Measurements from ENCODE around the gene AGAP5. TPM values are rescaled to one million over a fixed set of nuclear protein-coding genes. Genes with fewer than 3 reads are reported as not detected.

AGAP5 gene
- total RNA-seq, 1 donor from 2014 or later, result 1.8 TPM

- DNase-seq (ENCODE audit: low read depth in 2 of 2), result no peak
Measured at GRCh38 chr10:73655990-73656298, 42.0 kb downstream of the AGAP5 start, which contains the start of gene SYNPO2L. Gene SYNPO2L, minus strand, starts transcription at chr10:73656029. Its CDS starts 107 bp downstream, at chr10:73655922.

DNA sequence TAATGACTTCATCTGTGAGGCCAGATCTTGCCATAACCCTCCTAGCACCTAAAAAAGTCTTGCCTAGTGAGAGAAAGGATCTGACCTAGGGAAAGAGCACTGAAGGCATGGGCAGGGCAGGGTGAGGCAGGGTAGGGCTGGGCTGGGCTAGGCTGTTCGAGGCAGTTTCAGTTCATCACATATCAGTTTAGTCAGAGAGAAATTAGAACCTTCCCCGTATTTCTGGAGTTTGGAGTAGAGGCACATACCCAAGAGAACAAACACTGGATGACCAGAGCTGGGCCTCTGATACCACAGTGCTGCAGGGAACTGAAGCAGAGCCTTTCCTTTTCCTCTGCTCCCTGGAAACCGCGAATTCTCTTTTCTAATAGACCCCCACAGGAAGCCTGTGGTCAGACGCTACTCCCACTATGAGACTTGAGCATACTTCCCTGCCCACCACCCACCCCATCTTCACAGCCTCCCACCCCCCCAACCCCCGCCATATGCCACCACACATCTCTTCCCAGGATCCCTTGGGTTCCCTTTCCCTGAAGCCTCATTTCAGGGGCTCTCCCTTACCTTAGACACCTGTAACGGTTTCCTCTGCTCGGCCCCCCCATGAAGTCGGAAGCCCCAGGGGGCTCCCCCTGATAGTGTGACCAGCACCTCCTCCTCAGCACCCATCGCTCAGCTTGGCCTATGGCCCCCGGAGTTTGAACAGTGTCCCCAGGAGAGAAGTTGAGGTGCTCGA lies 42.5 kb downstream of the AGAP5 start:
- no peak for DNase-seq (ENCODE audit: low read depth in 2 of 2)

DNA sequence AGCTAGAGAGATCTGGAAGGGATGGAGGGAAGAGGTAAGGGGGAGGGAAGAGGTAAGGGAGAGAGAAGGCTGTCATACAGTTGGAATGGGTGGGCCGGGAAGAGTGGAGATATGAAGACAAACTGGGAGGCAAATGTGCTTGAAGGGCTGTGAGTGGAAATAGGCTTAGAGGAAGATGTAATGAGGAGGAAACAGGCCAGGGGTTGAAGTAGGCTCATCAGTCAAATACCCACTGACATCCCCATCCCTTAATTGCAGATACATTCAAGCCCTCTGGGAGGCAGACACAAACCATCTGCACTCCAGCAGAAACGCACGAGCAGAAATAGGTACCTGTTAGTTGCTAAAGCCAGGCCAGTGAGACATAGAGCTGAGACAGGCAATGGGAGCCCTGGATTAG lies 44.2 kb downstream of the AGAP5 start:
- DNase-seq (ENCODE audit: low read depth in 2 of 2), result peak; percentile 44 to 59

GRCh38 chr10:73653195-73653594 lies 44.7 kb downstream of the AGAP5 start:
- no peak for DNase-seq (ENCODE audit: low read depth in 2 of 2)

DNA sequence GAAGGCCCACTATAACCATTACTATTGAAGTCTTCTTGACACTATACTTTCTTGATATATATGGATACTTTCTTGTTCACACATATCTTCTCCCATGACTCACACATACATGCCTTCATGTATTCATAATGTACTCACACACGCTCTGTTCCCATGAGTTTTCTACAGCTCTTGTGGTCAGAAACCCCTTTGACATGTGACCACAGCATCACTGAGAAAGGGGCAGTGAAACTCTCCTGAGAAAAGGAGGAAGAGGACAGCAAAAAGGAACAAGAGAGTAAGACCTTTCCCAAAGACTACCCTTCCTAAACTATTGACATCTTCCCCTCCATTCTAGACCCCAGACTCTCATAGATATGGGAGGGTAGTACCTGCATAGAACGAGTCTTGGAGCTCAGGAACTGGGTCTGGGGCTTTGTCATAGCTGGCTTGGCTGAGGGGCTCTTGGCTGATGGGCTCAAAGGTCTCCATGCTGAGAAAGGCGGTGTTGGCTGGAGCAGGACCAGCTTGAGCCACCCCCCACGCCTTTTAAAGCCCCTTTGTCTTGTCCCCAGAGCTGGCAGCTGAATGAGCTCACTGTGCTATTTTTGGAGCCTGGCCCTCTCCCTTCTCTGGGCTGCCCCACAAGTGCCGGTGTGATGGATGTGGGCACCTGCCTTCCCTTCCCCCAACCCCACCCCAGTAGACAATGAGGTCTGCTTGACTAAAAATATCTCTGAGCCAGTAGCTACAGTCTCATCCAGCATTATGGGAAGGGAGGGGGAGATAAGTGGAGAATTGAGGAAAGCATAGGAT lies 47.2 kb downstream of the AGAP5 start:
- DNase-seq (ENCODE audit: low read depth in 2 of 2), result no peak

- no peak for DNase-seq (ENCODE audit: low read depth in 2 of 2)
Measured at GRCh38 chr10:73649876-73650536, 47.9 kb downstream of the AGAP5 start.

- DNase-seq (ENCODE audit: low read depth in 2 of 2), result no peak
Measured at GRCh38 chr10:73648975-73649829, 48.7 kb downstream of the AGAP5 start.

DNA sequence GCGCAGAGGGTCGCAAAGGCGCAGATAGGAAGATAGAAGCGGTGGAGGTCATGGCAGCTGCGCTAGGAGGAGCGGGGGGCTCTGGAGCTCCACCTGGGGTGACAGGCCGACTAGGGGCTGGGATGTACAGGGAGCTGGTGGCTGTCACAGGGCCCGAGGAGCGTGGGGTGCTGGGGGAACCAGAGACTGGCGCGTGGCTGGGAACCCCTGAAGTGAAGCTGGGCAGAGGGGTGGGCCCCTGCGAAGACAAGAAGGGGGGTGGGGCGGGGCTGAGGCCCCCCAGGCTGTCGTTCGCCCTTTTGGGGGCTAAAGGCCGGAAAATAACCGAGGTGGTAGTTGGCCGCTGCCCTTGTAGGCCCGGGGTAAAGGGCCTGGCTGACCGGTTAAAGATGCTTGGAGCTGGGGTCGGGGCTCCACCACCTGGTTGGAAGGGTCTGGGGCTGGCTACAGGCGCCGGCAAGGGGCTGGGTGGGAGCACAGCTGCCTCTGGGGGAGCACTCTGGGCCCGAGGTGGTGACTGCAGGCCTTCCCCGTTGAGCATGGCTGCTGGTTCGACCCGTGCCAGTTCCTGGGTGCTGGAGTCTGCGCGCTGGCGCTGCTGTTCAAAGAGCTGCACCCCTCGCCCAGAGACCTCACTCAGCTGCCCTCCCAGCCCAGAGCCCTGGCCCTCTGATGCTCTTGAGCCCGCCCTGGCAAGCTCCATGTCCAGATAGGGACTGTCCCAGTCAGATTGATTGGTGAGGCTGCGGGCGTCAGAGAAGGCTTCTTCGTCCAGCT lies 49.8 kb downstream of the AGAP5 start:
- DNase-seq (ENCODE audit: low read depth in 2 of 2), result no peak

GRCh38 chr10:73647211-73647874 lies 50.6 kb downstream of the AGAP5 start:
- DNase-seq (ENCODE audit: low read depth in 2 of 2), result peak; percentile 40 to 43

GRCh38 chr10:73646598-73647041 lies 51.3 kb downstream of the AGAP5 start:
- DNase-seq (ENCODE audit: low read depth in 2 of 2), result no peak

DNA sequence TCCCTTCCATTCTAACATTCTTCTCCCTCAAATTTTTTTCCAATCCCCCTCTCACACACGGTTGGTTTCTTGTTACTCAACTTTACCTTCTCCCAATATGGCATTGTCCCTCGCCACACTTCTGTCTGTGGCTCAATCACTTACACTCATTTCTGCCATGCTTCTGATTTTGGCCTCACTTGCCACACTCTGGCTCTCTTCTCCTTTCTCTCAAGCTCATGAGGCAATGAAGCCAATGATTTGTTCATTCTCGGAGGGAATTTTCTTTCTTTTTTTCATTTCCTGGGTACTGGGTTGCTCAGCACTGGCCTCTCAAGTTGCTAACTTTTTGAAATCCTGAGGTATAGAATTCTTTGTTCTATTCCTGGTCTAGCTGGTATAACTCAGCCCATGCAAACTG lies 52.7 kb downstream of the AGAP5 start:
- no peak for DNase-seq (ENCODE audit: low read depth in 2 of 2)

GRCh38 chr10:73644767-73645166 lies 53.1 kb downstream of the AGAP5 start:
- DNase-seq (ENCODE audit: low read depth in 2 of 2), result no peak

- peak; percentile 70 to 72 for DNase-seq (ENCODE audit: low read depth in 2 of 2)
Measured at GRCh38 chr10:73644015-73644743, 53.7 kb downstream of the AGAP5 start.

DNA sequence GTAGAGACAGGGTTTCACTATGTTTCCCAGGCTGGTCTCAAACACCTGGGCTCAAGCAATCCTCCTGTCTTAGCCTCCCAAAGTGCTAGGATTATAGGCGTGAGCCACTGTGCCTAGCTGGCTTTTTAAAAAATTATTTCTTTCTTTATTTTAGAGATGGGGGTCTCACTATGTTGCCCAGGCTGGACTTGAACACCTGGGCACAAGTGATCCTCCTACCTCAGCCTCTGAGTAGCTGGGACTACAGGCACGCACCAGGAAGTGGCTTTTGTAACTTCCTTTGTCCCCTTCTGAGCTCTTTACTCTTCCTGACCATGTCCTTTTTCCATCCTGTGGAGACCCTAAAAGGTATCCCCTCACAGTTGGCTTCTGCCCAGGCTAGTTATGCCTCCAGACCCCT lies 54.5 kb downstream of the AGAP5 start:
- DNase-seq (ENCODE audit: low read depth in 2 of 2), result no peak

DNA sequence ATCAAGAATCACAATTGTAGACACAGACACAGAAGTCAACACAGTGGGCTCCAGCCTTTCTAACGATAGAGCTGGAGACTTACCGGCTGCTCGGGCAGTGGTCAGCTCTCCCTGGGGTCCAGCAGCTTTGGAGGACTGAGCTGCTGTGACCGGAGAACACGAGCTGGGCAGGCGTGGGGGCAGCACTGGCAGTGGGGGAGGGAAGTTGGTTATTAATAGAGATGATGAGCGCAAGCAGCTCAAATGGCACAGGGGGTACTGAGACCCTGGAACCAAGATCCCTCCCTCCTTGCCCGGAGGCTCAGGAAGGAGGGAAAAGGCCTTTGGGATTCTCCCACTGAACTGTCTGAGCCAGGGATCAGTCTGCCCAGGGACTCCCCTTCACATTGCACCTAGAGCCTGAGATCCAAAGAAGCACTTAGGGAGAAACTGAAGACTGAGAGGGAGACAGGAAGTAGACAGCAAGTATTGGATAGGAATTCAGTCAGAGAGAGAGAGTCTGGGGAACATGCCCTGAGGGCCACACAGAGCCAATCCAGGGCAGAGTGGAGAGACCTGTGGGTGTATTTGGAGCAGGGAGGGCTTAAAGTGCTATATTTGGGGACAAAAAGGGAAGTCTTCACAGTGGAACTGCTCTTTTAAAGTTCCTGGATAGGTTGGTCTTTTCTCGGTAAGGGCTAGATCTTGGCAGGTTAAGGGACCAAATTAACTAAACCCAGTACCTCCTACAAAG lies 56.4 kb downstream of the AGAP5 start, which contains the start of gene MYOZ1:
Gene MYOZ1 (minus strand): TSS at position 147 of the 733 bp plus-strand sequence. CDS start 1,457 bp downstream, outside the sequence.
- DNase-seq (ENCODE audit: low read depth in 2 of 2), result no peak

- no peak for DNase-seq (ENCODE audit: low read depth in 2 of 2)
Measured at GRCh38 chr10:73639286-73639685, 58.6 kb downstream of the AGAP5 start.

DNA sequence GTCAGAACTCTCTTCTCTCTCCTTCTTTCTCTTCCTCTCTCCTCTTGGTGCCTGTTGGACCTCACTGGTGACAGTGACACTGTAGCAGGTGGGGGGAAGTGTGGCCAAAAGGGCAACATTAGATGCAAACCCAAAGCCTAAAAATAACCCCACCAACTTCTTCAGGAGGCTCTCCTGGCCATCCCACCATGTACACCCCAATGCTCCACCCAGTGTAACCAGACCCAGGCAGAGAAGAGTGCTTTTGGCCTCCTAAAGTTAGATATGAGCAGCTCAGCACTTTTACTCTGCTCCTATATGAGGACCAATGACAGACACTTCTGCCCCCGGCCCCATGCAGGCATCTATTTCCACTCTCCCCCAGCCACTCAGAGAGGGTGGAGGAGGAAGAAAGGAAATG lies 62.1 kb downstream of the AGAP5 start:
- DNase-seq (ENCODE audit: low read depth in 2 of 2), result no peak

GRCh38 chr10:73634421-73634820 lies 63.5 kb downstream of the AGAP5 start:
- DNase-seq (ENCODE audit: low read depth in 2 of 2), result no peak

GRCh38 chr10:73629165-73629564 lies 68.7 kb downstream of the AGAP5 start:
- no peak for DNase-seq (ENCODE audit: low read depth in 2 of 2)
